PC-3 (cell line): ENCODE results near the gene PRKCQ. TPM values are rescaled to one million over a fixed set of nuclear protein-coding genes. Genes with fewer than 3 reads are reported as not detected.

Experiments used
- ATAC-seq: fragments of 200-7000 bp; cut with Tn5 transposase; 2 replicates; pipeline ENCODE4 v1.9.1; 2020; ENCODE audit warnings: mild to moderate bottlenecking, moderate library complexity
- BruUV-seq: library from RNA; stranded (reverse); fragments of 400-500 nt; replicated peaks from 2 replicates; lab custom pipeline; 2021; lab: Mats Ljungman, UMichigan
- CTCF ChIA-PET: fragments of 300-600 bp; sonication (Branson Sonifier 250); formaldehyde crosslinking; loops from one replicate; lab custom pipeline; 2022; ENCODE audit warnings: antibody characterized with exemption; lab: Charles Lee
- POLR2A ChIA-PET: fragments of 300-600 bp; sonication (Branson Sonifier 250); formaldehyde crosslinking; loops from one replicate; lab custom pipeline; 2022; ENCODE audit warnings: antibody characterized with exemption; ENCODE audit not compliant: unreplicated experiment; lab: Charles Lee
- DNase-seq: peaks from one replicate; pipeline ENCODE4 v3.0.0-alpha.2; 2015
- H2AFZ ChIP-seq: fragments of 300-600 bp; sonication (generic); 2 replicates; pipeline ENCODE4 v1.6.0; 2016; ENCODE audit warnings: antibody characterized with exemption, low read length
- H3F3A ChIP-seq: fragments of 300-600 bp; sonication (generic); one replicate; pipeline ENCODE4 v1.6.0; 2017; ENCODE audit warnings: antibody characterized with exemption, low read length, control low read depth, mild to moderate bottlenecking; ENCODE audit not compliant: unreplicated experiment
- H3K27ac ChIP-seq: fragments of 300-600 bp; sonication (generic); 2 replicates; pipeline ENCODE4 v1.5.1; 2016; ENCODE audit warnings: mild to moderate bottlenecking, low read length
- H3K27me3 ChIP-seq: fragments of 300-600 bp; sonication (generic); 2 replicates; pipeline ENCODE4 v1.6.1; 2016; ENCODE audit warnings: low read length, mixed read lengths
- H3K36me3 ChIP-seq: fragments of 300-600 bp; sonication (generic); 2 replicates; pipeline ENCODE4 v1.6.1; 2016; ENCODE audit warnings: low read depth, mixed run types, low read length, mixed read lengths
- H3K4me1 ChIP-seq: fragments of 300-600 bp; sonication (generic); 2 replicates; pipeline ENCODE4 v1.5.1; 2016; ENCODE audit warnings: low read length; ENCODE audit not compliant: insufficient read depth
- H3K4me2 ChIP-seq: fragments of 300-600 bp; sonication (generic); 2 replicates; pipeline ENCODE4 v1.6.0; 2016; ENCODE audit warnings: low read length
- H3K4me3 ChIP-seq: fragments of 300-600 bp; sonication (generic); 2 replicates; pipeline ENCODE4 v1.5.1; 2016; ENCODE audit warnings: mild to moderate bottlenecking, low read length, mixed read lengths
- H3K79me2 ChIP-seq: fragments of 300-600 bp; sonication (generic); 2 replicates; pipeline ENCODE4 v1.6.1; 2017; ENCODE audit warnings: low read length, mixed read lengths
- H3K9ac ChIP-seq: fragments of 300-600 bp; sonication (generic); 2 replicates; pipeline ENCODE4 v1.6.0; 2016; ENCODE audit warnings: mild to moderate bottlenecking, low read length
- H3K9me2 ChIP-seq: fragments of 300-600 bp; sonication (generic); replicated peaks from 2 replicates; pipeline ENCODE4 v1.6.1; 2016; ENCODE audit warnings: mixed run types, low read length, mixed read lengths
- H3K9me3 ChIP-seq: fragments of 300-600 bp; sonication (generic); 2 replicates; pipeline ENCODE4 v1.6.1; 2016; ENCODE audit warnings: low read length, mixed read lengths
- H4K20me1 ChIP-seq: fragments of 300-600 bp; sonication (generic); 2 replicates; pipeline ENCODE4 v1.6.1; 2016; ENCODE audit warnings: low read length, mixed read lengths
- CTCF ChIP-seq: fragments of 300-600 bp; sonication (generic); conservative IDR thresholded peaks from 2 replicates; pipeline ENCODE4 v1.5.1; 2017; ENCODE audit warnings: antibody characterized with exemption, low read depth, mild to moderate bottlenecking, low read length
- EZH2 ChIP-seq: fragments of 300-600 bp; sonication (generic); IDR thresholded peaks from one replicate; pipeline ENCODE4 v1.6.1; 2017; ENCODE audit warnings: antibody characterized with exemption, mild to moderate bottlenecking, low read length; ENCODE audit not compliant: unreplicated experiment
- EZH2phosphoT487 ChIP-seq: fragments of 300-600 bp; sonication (generic); IDR thresholded peaks from 2 replicates; pipeline ENCODE4 v1.6.1; 2018; ENCODE audit warnings: mild to moderate bottlenecking, antibody characterized with exemption, low read length, borderline replicate concordance
- intact Hi-C: fragments of 100-400 bp; cut with micrococcal nuclease; formaldehyde crosslinking; loops from 2 replicates; pipeline ENCODE4 v1.9.0; 2023
- total RNA-seq: library from RNA; depleted of rRNA; stranded (reverse); fragments of >200 nt; gene quantifications from 2 replicates; pipeline ENCODE4 v1.2.3, GENCODE V29; 2014

Gene PRKCQ
- total RNA-seq, 1 experiment from 2014 or later = not detected

DNA sequence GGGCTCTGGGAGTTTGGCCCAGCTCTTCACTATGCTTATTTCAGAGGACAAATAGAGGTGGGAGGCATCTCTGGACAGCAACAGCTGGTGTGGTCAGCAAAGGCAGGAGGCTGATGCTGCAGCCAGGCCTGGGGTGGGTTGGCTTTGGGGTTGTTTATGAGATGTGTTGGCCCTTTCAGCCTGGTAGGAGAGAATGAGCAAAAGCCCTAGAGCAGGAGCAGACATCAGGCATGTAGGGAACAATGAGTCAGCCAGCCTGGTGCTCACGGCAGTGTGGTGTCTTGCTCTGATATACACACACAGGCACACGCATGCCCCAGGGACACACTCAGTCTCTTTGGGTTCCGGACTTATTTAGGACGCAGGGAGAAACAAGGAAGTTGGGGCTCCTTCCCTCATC is 157.1 kb downstream of the PRKCQ start:
- intact Hi-C loops = no loop called here
- Histone ChIP-seq H2AFZ (no peak overlapping the region), H4K20me1 (no peaks in the 10 kb centered on the region), H3F3A (no peaks in the 10 kb centered on the region), H3K27me3 (peaks cover 27% of the 10 kb centered on the region), H3K9me2 (no peaks in the 10 kb centered on the region), H3K4me3 (no peak overlapping the region), H3K27ac (no peak overlapping the region), H3K79me2 (no peaks in the 10 kb centered on the region), H3K36me3 (no peaks in the 10 kb centered on the region), H3K4me1 (no peaks in the 10 kb centered on the region), H3K4me2 (no peak overlapping the region), H3K9me3 (no peaks in the 10 kb centered on the region), H3K9ac (no peak overlapping the region)
- POLR2A ChIA-PET = no interaction called here
- BruUV-seq = no TSS peak
- no peak for TF ChIP-seq EZH2phosphoT487
- ATAC-seq (no peak), DNase-seq (no peak)
- CTCF ChIA-PET = no interaction called here

GRCh38 chr10:6418613-6419216 is 161.4 kb downstream of the PRKCQ start:
- no TSS peak for BruUV-seq

GRCh38 chr10:6418167-6418566 is 161.9 kb downstream of the PRKCQ start:
- intact Hi-C loops = no loop called here

More at GRCh38 chr10:6418613-6419216, 161.4 kb downstream of the PRKCQ start:
- intact Hi-C loops = no loop called here
- Histone ChIP-seq H3K27ac (no peak overlapping the region), H3K4me3 (no peak overlapping the region), H3K9ac (no peak overlapping the region), H3K4me2 (no peak overlapping the region), H2AFZ (no peak overlapping the region), H3K4me1 (no peaks in the 10 kb centered on the region), H3K79me2 (no peaks in the 10 kb centered on the region), H3K36me3 (no peaks in the 10 kb centered on the region), H4K20me1 (no peaks in the 10 kb centered on the region), H3K9me3 (no peaks in the 10 kb centered on the region), H3F3A (no peaks in the 10 kb centered on the region), H3K9me2 (no peaks in the 10 kb centered on the region), H3K27me3 (peaks cover 15% of the 10 kb centered on the region)
- POLR2A ChIA-PET = no interaction called here
- no peak for DNase-seq
- CTCF ChIA-PET = no interaction called here
- no peak for ATAC-seq
- TF ChIP-seq EZH2phosphoT487 (no peak), EZH2 (no peak), CTCF (no peak)

More at GRCh38 chr10:6418167-6418566, 161.9 kb downstream of the PRKCQ start:
- H2AFZ ChIP-seq = no peak overlapping the region
- H3K9me3 ChIP-seq = no peaks in the 10 kb centered on the region
- no peaks in the 10 kb centered on the region for H4K20me1 ChIP-seq
- H3K9ac ChIP-seq = no peak overlapping the region
- no peaks in the 10 kb centered on the region for H3K4me1 ChIP-seq
- no peaks in the 10 kb centered on the region for H3K36me3 ChIP-seq
- POLR2A ChIA-PET = no interaction called here
- CTCF ChIA-PET = no interaction called here
- H3K4me3 ChIP-seq = no peak overlapping the region
- no peak overlapping the region for H3K27ac ChIP-seq
- BruUV-seq = no TSS peak
- peaks cover 11% of the 10 kb centered on the region for H3K27me3 ChIP-seq
- no peak overlapping the region for H3K4me2 ChIP-seq
- no peak for ATAC-seq
- no peak for DNase-seq
- H3F3A ChIP-seq = no peaks in the 10 kb centered on the region
- H3K79me2 ChIP-seq = no peaks in the 10 kb centered on the region
- TF ChIP-seq EZH2phosphoT487 = no peak
- TF ChIP-seq CTCF = no peak
- no peak for TF ChIP-seq EZH2
- H3K9me2 ChIP-seq = no peaks in the 10 kb centered on the region
